Pancreas (tissue), 10 donors: ENCODE measurements around the gene PKP3. TPM values are rescaled to one million over a fixed set of nuclear protein-coding genes. Genes with fewer than 3 reads are reported as not detected.
"Not testable (repeated sequence)": the region's sequence is repeated elsewhere in the genome, so short reads cannot be mapped to it uniquely, and the experiment has no call there.

Experiments
- ATAC-seq, 4 donors: fragments of 200-7000 bp; cut with Tn5 transposase; one replicate each; pipeline versions ENCODE4 v1.8.0 to v1.9.1; 2020; ENCODE audit warnings: mild to moderate bottlenecking in 4 of 4, moderate library complexity in 4 of 4
- DNase-seq, 6 donors: peaks; one replicate each; pipeline ENCODE4 v3.0.0-alpha.2; 2020
- FAIRE-seq: peaks from 2 replicates; lab custom pipeline; 2012; peaks lifted over from hg19 to GRCh38; lab: Jason Lieb, UNC
- H3K27ac ChIP-seq, 4 donors: fragments of 200-600 bp; sonication (generic); 1 replicate in 3 of 4; 2 replicates in 1 of 4; pipeline versions ENCODE4 v1.5.0 to v1.8.0; 2020
- H3K27me3 ChIP-seq, 4 donors: fragments of 200-600 bp; one replicate each; pipeline ENCODE4 v1.8.0; 2021
- H3K36me3 ChIP-seq, 3 donors: fragments of 200-600 bp; sonication (generic) in 1 of 3; one replicate each; pipeline versions ENCODE4 v1.5.0 to v1.8.0; 2020 to 2021
- H3K4me1 ChIP-seq, 3 donors: fragments of 200-600 bp; one replicate each; pipeline ENCODE4 v1.8.0; 2021
- H3K4me3 ChIP-seq, 4 donors: fragments of 200-600 bp; sonication (generic) in 2 of 4; one replicate each; pipeline versions ENCODE4 v1.5.0 to v1.8.0; 2020 to 2021
- H3K9me3 ChIP-seq, 4 donors: fragments of 200-600 bp; one replicate each; pipeline ENCODE4 v1.8.0; 2021
- WGBS, 2 donors: extraction: QIAGEN DNeasy Blood & Tissue Kit; methylation state at CpG; one replicate each; pipeline ENCODE4 v1.1.7; 2013; 5-methylcytosine and 5-hydroxymethylcytosine counted together
- intact Hi-C, 3 donors: fragments of 100-400 bp; cut with DNase I; formaldehyde crosslinking; loops; one replicate each; pipeline versions ENCODE4 v1.11.1 to v1.14.2; 2022
- polyA plus RNA-seq, 2 donors: library from polyadenylated mRNA; stranded (reverse); fragments of 200-250 nt; gene quantifications; one replicate each; pipeline ENCODE4 v1.2.3, GENCODE V29; 2013
- total RNA-seq, 6 donors: library from RNA; stranded (reverse); fragmentation: NEBNext Ultra II Directional in 4 of 6; extraction: Animal tissue kit (Norgen Biotek cat#: 25700) in 4 of 6; gene quantifications; one replicate each; pipeline versions ENCODE4 v1.2.1 to v1.2.4, GENCODE V29; 2021 to 2023
- TF ChIP-seq, protein P1 (sequence below), 4 donors: fragments of 200-600 bp; sonication (generic) in 3 of 4; IDR thresholded peaks; one replicate each; pipeline versions ENCODE4 v1.5.0 to v1.8.0; 2021; ENCODE audit warnings: antibody characterized with exemption in 4 of 4
- donor health status: healthy with polysubstance abuse.
- donor health status: DM: no; HTN: no; CAD: no; lungs with moderate emphysema.
- donor health status: DM: no; HTN: no; CAD: no.
- donor health status: control.
- donor health status: control.
- donor health status: Bipolar disorder and iron deficiency.
- donor health status: DM: yes; HTN: yes; CAD: no.
- donor health status: DM: no; HTN: no; CAD: no.
- donor health status: DM: no; HTN: no; CAD: no.
- donor health status: DM: yes; HTN: yes; CAD: no.

PKP3 gene
- total and polyA plus RNA-seq, 8 donors = 23.4 to 50.5 (median 30.5) TPM

- TF ChIP-seq, protein P1, sequence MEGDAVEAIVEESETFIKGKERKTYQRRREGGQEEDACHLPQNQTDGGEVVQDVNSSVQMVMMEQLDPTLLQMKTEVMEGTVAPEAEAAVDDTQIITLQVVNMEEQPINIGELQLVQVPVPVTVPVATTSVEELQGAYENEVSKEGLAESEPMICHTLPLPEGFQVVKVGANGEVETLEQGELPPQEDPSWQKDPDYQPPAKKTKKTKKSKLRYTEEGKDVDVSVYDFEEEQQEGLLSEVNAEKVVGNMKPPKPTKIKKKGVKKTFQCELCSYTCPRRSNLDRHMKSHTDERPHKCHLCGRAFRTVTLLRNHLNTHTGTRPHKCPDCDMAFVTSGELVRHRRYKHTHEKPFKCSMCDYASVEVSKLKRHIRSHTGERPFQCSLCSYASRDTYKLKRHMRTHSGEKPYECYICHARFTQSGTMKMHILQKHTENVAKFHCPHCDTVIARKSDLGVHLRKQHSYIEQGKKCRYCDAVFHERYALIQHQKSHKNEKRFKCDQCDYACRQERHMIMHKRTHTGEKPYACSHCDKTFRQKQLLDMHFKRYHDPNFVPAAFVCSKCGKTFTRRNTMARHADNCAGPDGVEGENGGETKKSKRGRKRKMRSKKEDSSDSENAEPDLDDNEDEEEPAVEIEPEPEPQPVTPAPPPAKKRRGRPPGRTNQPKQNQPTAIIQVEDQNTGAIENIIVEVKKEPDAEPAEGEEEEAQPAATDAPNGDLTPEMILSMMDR (IDR thresholded peaks at IDR 0.05) = no peak
- intact Hi-C loops = no loop called here
- H3K4me3 ChIP-seq = no peak overlapping the region
- H3K9me3 ChIP-seq = no peaks in the 10 kb centered on the region
- peaks cover 0 to 3% (median 0%) of the 10 kb centered on the region in 3 donors for H3K4me1 ChIP-seq
- no peak overlapping the region for H3K27ac ChIP-seq
- 49 to 52% methylated on average over 18 of the region's 18 CpGs for WGBS, 2 donors
- FAIRE-seq = no peak
- no peaks in the 10 kb centered on the region for H3K36me3 ChIP-seq
- no peak for ATAC-seq
- DNase-seq = peak in 4 of 6 donors; percentile 29 to 77 (median 52)
- H3K27me3 ChIP-seq = no peaks in the 10 kb centered on the region
Observed at GRCh38 chr11:409600-410483, 15.8 kb downstream of the PKP3 start.

- WGBS, 2 donors = 85 to 93% methylated on average over 7 to 13 of the region's 13 CpGs
- DNase-seq = peak in 1 of 6 donors; percentile 56
- H3K4me3 ChIP-seq, H3K27me3 ChIP-seq, H3K36me3 ChIP-seq, intact Hi-C loops, ATAC-seq, H3K4me1 ChIP-seq, FAIRE-seq, H3K9me3 ChIP-seq, H3K27ac ChIP-seq: not testable (repeated sequence)
Observed at GRCh38 chr11:410711-411110, 16.7 kb downstream of the PKP3 start.

DNA sequence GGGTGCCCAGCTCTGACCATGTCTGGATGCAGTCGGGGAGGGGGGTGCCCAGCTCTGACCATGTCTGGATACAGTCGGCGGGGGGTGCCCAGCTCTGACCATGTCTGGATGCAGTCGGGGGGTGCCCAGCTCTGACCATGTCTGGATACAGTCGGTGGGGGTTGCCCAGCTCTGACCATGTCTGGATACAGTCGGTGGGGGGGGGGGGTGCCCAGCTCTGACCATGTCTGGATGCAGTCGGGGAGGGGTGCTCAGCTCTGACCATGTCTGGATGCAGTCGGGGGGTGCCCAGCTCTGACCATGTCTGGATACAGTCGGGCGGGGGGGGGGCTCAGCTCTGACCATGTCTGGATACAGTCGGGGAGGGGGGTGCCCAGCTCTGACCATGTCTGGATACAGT, 17.5 kb downstream of the PKP3 start:
- WGBS, 2 donors = 75 to 86% methylated on average over 8 to 10 of the region's 11 CpGs
- H3K4me1 ChIP-seq = peaks cover 0 to 11% (median 0%) of the 10 kb centered on the region in 3 donors

GRCh38 chr11:412641-413119, 18.7 kb downstream of the PKP3 start:
- ATAC-seq (no peak), DNase-seq (peak in 2 of 6 donors; percentile 17 to 66), FAIRE-seq (no peak)
- Histone ChIP-seq H3K36me3 (no peaks in the 10 kb centered on the region), H3K4me1 (peaks cover 0 to 10% (median 0%) of the 10 kb centered on the region in 3 donors), H3K9me3 (no peaks in the 10 kb centered on the region), H3K27me3 (no peaks in the 10 kb centered on the region), H3K4me3 (no peak overlapping the region), H3K27ac (no peak overlapping the region)
- intact Hi-C loops = no loop called here
- WGBS, 2 donors = 82 to 89% methylated on average over 13 to 15 of the region's 15 CpGs
- TF ChIP-seq, protein P1 (IDR thresholded peaks at IDR 0.05) = no peak

More for the DNA sequence above, 17.5 kb downstream of the PKP3 start:
- ATAC-seq, H3K36me3 ChIP-seq, intact Hi-C loops, H3K27me3 ChIP-seq, H3K9me3 ChIP-seq, H3K27ac ChIP-seq, FAIRE-seq, H3K4me3 ChIP-seq: not testable (repeated sequence)
- DNase-seq = peak in 1 of 6 donors; percentile 60

- no peak for FAIRE-seq
- ATAC-seq = no peak
- H3K4me3 ChIP-seq = no peak overlapping the region
- no peaks in the 10 kb centered on the region for H3K27me3 ChIP-seq
- H3K36me3 ChIP-seq = no peaks in the 10 kb centered on the region
- no peak overlapping the region for H3K27ac ChIP-seq
- peaks cover 0 to 10% (median 0%) of the 10 kb centered on the region in 3 donors for H3K4me1 ChIP-seq
- intact Hi-C loops = no loop called here
- peak in 3 of 6 donors; percentile 25 to 46 (median 36) for DNase-seq
- H3K9me3 ChIP-seq = no peaks in the 10 kb centered on the region
- TF ChIP-seq, protein P1 (IDR thresholded peaks at IDR 0.05) = no peak
- 62 to 75% methylated on average over 13 of the region's 14 CpGs for WGBS, 2 donors
Observed at GRCh38 chr11:413120-414081, 19.4 kb downstream of the PKP3 start.
